ENCODE measurements around the gene PSG5. TPM values are rescaled to one million over a fixed set of nuclear protein-coding genes. Genes with fewer than 3 reads are reported as not detected.
"Not testable (repeated sequence)": the region's sequence is repeated elsewhere in the genome, so short reads cannot be mapped to it uniquely, and the experiment has no call there.

The PSG5 gene
- total RNA-seq, 1 experiment from 2014 or later = not detected

GRCh38 chr19:43229315-43229714 lies 43.0 kb upstream of the PSG5 start:
- Histone ChIP-seq H3K23me2 (ENCODE audit: insufficient read length, low read depth, low read length, poor library complexity, severe bottlenecking) (no peaks in the 10 kb centered on the region), H4K20me1 (ENCODE audit: control insufficient read depth, insufficient read depth, insufficient read length) (no peaks in the 10 kb centered on the region), H3K27ac (ENCODE audit: insufficient read length, low read depth, low read length) (no peak overlapping the region), H3K18ac (ENCODE audit: insufficient read length, low read depth, low read length) (no peak overlapping the region), H3K79me2 (ENCODE audit: insufficient read depth, low read length) (no peaks in the 10 kb centered on the region), H3K4me1 (ENCODE audit: insufficient read depth, low read length) (no peaks in the 10 kb centered on the region), H3K27me3 (ENCODE audit: insufficient read depth, low read length) (no peaks in the 10 kb centered on the region), H4K91ac (ENCODE audit: insufficient read length, low read depth, low read length) (no peak overlapping the region), H3K4ac (ENCODE audit: low read depth, low read length) (no peak overlapping the region), H2BK12ac (ENCODE audit: insufficient read length, low read depth, low read length) (no peak overlapping the region), H2AK5ac (ENCODE audit: insufficient read length, low read length) (no peak overlapping the region), H2BK15ac (ENCODE audit: low read depth, low read length) (no peak overlapping the region), H2BK20ac (ENCODE audit: low read depth, low read length, poor library complexity, severe bottlenecking) (no peak overlapping the region), H3K9me3 (ENCODE audit: control insufficient read depth, low read depth, low read length) (peaks cover 9% of the 10 kb centered on the region), H4K5ac (ENCODE audit: insufficient read length, low read depth, low read length) (no peak overlapping the region), H3K9ac (ENCODE audit: extremely low read depth, insufficient read length, low read length) (no peak overlapping the region), H3K79me1 (ENCODE audit: insufficient read depth, low read depth, low read length, poor library complexity, severe bottlenecking) (no peaks in the 10 kb centered on the region), H3K4me2 (ENCODE audit: insufficient read depth, insufficient read length, low read length) (no peak overlapping the region), H2AFZ (ENCODE audit: low read length) (no peak overlapping the region), H3K14ac (ENCODE audit: insufficient read depth, low read length) (no peak overlapping the region), H2BK5ac (ENCODE audit: insufficient read length, low read length) (no peak overlapping the region), H3T11ph (ENCODE audit: low read length) (no peak overlapping the region), H4K8ac (replicated peaks; ENCODE audit: insufficient read length, low read depth, low read length) (no peak overlapping the region), H3K23ac (ENCODE audit: insufficient read length, low read depth, low read length) (no peak overlapping the region), H2BK120ac (ENCODE audit: low read depth, low read length, poor library complexity, severe bottlenecking) (no peak overlapping the region), H3K56ac (ENCODE audit: insufficient read length, low read depth, low read length) (no peak overlapping the region)
- no peak for DNase-seq
- Mint-ChIP-seq H3K27me3 (ENCODE audit: low read depth) (no peaks in the 10 kb centered on the region; the same call in 1 of the 2 replicates), H3K4me3 (no peak overlapping the region), H3K36me3 (ENCODE audit: insufficient read depth in 1 of 3, low read depth in 3 of 3) (peaks cover 0 to 5% (median 0%) of the 10 kb centered on the region in 3 experiments; a peak in 2 of 7 replicates), H3K4me1 (no peaks in the 10 kb centered on the region), H3K9me3 (peaks cover 50 to 68% of the 10 kb centered on the region in 2 experiments), H3K27ac (no peak overlapping the region)
- no peak for TF ChIP-seq CTCF (conservative IDR thresholded peaks at IDR 0.05)
- WGBS (ENCODE audit: extremely low coverage, insufficient read length, low lambda C conversion rate) = no CpG with 5 or more reads among the region's 2 CpGs

- H4K91ac ChIP-seq (ENCODE audit: insufficient read length, low read depth, low read length); H2BK15ac ChIP-seq (ENCODE audit: low read depth, low read length); H3T11ph ChIP-seq (ENCODE audit: low read length); H4K20me1 ChIP-seq (ENCODE audit: control insufficient read depth, insufficient read depth, insufficient read length); H2AFZ ChIP-seq (ENCODE audit: low read length); H3K56ac ChIP-seq (ENCODE audit: insufficient read length, low read depth, low read length); H3K27ac Mint-ChIP-seq; H3K4me1 ChIP-seq (ENCODE audit: insufficient read depth, low read length); H2BK120ac ChIP-seq (ENCODE audit: low read depth, low read length, poor library complexity, severe bottlenecking); H3K4me1 Mint-ChIP-seq; H3K18ac ChIP-seq (ENCODE audit: insufficient read length, low read depth, low read length); H3K79me1 ChIP-seq (ENCODE audit: insufficient read depth, low read depth, low read length, poor library complexity, severe bottlenecking); H3K4me3 Mint-ChIP-seq; H3K36me3 Mint-ChIP-seq (ENCODE audit: insufficient read depth in 1 of 3, low read depth in 3 of 3); H3K4ac ChIP-seq (ENCODE audit: low read depth, low read length); H3K14ac ChIP-seq (ENCODE audit: insufficient read depth, low read length); H3K79me2 ChIP-seq (ENCODE audit: insufficient read depth, low read length); H3K27me3 ChIP-seq (ENCODE audit: insufficient read depth, low read length); H3K4me2 ChIP-seq (ENCODE audit: insufficient read depth, insufficient read length, low read length); H2BK5ac ChIP-seq (ENCODE audit: insufficient read length, low read length); H3K27me3 Mint-ChIP-seq (ENCODE audit: low read depth); H3K23me2 ChIP-seq (ENCODE audit: insufficient read length, low read depth, low read length, poor library complexity, severe bottlenecking); H2AK5ac ChIP-seq (ENCODE audit: insufficient read length, low read length); H2BK20ac ChIP-seq (ENCODE audit: low read depth, low read length, poor library complexity, severe bottlenecking); H4K8ac ChIP-seq (replicated peaks; ENCODE audit: insufficient read length, low read depth, low read length); H3K9ac ChIP-seq (ENCODE audit: extremely low read depth, insufficient read length, low read length); H2BK12ac ChIP-seq (ENCODE audit: insufficient read length, low read depth, low read length); H4K5ac ChIP-seq (ENCODE audit: insufficient read length, low read depth, low read length); H3K9me3 ChIP-seq (ENCODE audit: control insufficient read depth, low read depth, low read length); DNase-seq; H3K23ac ChIP-seq (ENCODE audit: insufficient read length, low read depth, low read length); H3K27ac ChIP-seq (ENCODE audit: insufficient read length, low read depth, low read length): not testable (repeated sequence)
- H3K9me3 Mint-ChIP-seq = peaks cover 51 to 69% of the 10 kb centered on the region in 2 experiments
- WGBS (ENCODE audit: extremely low coverage, insufficient read length, low lambda C conversion rate) = no CpG with 5 or more reads among the region's 2 CpGs
Observed at GRCh38 chr19:43228730-43229129, 42.4 kb upstream of the PSG5 start.

Data from H9 (cell line).